Upper lobe of right lung (tissue), 1 donor: ENCODE measurements around the gene TMEM30A. TPM values are rescaled to one million over a fixed set of nuclear protein-coding genes. Genes with fewer than 3 reads are reported as not detected.

ENCODE experiments used
- ATAC-seq: fragments of 200-7000 bp; cut with Tn5 transposase; one replicate; pipeline ENCODE4 v1.9.1; 2020; ENCODE audit warnings: mild to moderate bottlenecking, moderate library complexity
- DNase-seq: peaks from one replicate; pipeline ENCODE4 v3.0.0-alpha.2; 2020
- H3K27ac ChIP-seq: fragments of 200-600 bp; one replicate; pipeline ENCODE4 v1.8.0; 2022
- H3K27me3 ChIP-seq: fragments of 200-600 bp; one replicate; pipeline ENCODE4 v1.8.0; 2022; ENCODE audit warnings: mild to moderate bottlenecking
- H3K36me3 ChIP-seq: fragments of 200-600 bp; one replicate; pipeline ENCODE4 v1.8.0; 2022
- H3K4me1 ChIP-seq: fragments of 200-600 bp; one replicate; pipeline ENCODE4 v1.8.0; 2022
- H3K4me3 ChIP-seq: fragments of 200-600 bp; one replicate; pipeline ENCODE4 v1.8.0; 2022; ENCODE audit warnings: mild to moderate bottlenecking
- H3K9me3 ChIP-seq: fragments of 200-600 bp; one replicate; pipeline ENCODE4 v1.8.0; 2022
- intact Hi-C: fragments of 100-400 bp; cut with DNase I; formaldehyde crosslinking; loops from one replicate; pipeline ENCODE4 v1.11.0; 2022
- total RNA-seq: library from RNA; stranded (reverse); fragmentation: NEBNext Ultra II Directional; extraction: Animal tissue kit (Norgen Biotek cat#: 25700); gene quantifications from one replicate; pipeline ENCODE4 v1.2.1, GENCODE V29; 2021
- TF ChIP-seq, protein P1 (sequence below): fragments of 200-600 bp; IDR thresholded peaks from one replicate; pipeline ENCODE4 v1.8.0; 2022; ENCODE audit warnings: antibody characterized with exemption
- donor health status: DM: no; HTN: yes; CAD: no; lungs with severe emphysema.

TMEM30A gene
- total RNA-seq, 1 donor from 2014 or later, result 183 TPM

DNA sequence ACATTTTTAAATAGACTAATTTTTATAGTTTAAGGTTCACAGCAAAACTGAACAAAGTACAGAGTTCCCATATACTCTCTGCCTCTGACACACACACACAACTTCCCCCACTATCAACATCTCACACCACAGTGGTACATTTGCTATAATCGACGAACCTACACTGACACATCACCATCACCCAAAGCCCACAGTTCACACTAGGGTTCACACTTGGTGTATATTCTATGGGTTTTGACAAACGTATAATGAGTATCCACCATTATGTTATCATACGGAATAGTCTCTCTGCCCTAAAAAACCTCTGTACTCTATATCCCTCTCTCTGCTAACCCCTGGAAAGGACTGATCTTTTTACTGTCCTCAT, 15.6 kb downstream of the TMEM30A start:
- H3K27ac ChIP-seq, result no peak overlapping the region
- H3K36me3 ChIP-seq, result peaks cover 25% of the 10 kb centered on the region
- no peaks in the 10 kb centered on the region for H3K27me3 ChIP-seq
- no peaks in the 10 kb centered on the region for H3K9me3 ChIP-seq
- TF ChIP-seq, protein P1, sequence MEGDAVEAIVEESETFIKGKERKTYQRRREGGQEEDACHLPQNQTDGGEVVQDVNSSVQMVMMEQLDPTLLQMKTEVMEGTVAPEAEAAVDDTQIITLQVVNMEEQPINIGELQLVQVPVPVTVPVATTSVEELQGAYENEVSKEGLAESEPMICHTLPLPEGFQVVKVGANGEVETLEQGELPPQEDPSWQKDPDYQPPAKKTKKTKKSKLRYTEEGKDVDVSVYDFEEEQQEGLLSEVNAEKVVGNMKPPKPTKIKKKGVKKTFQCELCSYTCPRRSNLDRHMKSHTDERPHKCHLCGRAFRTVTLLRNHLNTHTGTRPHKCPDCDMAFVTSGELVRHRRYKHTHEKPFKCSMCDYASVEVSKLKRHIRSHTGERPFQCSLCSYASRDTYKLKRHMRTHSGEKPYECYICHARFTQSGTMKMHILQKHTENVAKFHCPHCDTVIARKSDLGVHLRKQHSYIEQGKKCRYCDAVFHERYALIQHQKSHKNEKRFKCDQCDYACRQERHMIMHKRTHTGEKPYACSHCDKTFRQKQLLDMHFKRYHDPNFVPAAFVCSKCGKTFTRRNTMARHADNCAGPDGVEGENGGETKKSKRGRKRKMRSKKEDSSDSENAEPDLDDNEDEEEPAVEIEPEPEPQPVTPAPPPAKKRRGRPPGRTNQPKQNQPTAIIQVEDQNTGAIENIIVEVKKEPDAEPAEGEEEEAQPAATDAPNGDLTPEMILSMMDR, result no peak
- H3K4me1 ChIP-seq, result peaks cover 38% of the 10 kb centered on the region
- H3K4me3 ChIP-seq, result no peak overlapping the region
- DNase-seq (no peak), ATAC-seq (no peak)
- intact Hi-C loops, result loop anchor here (10.0 kb wide), 1 partner anchor 256 kb away; no protein-coding TSS in a partner anchor

DNA sequence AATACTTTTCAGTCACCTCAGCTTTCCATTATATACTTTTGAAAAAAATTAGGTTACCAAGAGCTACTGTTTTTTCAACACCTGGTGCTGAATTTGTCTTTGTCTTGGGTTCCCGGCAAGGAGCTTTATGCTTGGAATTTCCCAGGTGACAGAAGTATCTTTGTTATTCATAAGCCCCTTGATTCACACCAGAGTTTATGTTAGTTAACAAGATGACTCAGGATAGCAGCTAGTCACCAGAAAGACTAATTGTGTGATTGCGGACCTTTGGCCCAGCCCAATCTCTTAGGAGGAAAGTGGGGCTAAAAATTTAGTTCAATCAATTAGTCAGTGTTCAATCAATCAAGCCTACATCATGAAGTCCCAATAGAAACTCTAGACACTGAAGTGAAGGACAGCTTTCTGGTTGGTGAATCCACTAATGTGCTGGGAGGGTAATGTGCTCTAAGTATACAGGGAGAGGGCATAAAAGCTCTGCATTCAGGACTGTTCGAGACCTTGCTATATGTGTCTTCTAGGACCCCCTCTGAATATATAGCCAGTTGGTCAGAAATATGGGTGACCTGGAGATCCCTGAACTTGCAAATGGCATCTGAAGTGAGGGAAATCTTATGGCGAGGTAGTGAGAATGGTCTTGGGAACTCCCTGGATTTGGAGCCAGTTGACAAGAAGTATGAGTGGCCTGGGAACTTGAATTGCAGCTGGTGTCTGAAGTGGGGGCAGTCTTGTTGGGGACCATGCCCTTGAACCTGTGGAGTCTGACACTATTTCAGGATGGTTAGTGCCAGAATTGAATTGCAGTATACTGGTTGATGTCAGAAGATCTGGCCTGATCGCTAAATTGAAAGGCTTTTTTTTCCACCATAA, 16.2 kb downstream of the TMEM30A start:
- H3K4me1 ChIP-seq, result peaks cover 31% of the 10 kb centered on the region
- no peak for DNase-seq
- TF ChIP-seq, protein P1, result no peak
- H3K27ac ChIP-seq, result no peak overlapping the region
- H3K36me3 ChIP-seq, result peaks cover 31% of the 10 kb centered on the region
- H3K9me3 ChIP-seq, result no peaks in the 10 kb centered on the region
- H3K27me3 ChIP-seq, result no peaks in the 10 kb centered on the region
- ATAC-seq, result no peak
- no peak overlapping the region for H3K4me3 ChIP-seq
- intact Hi-C loops, result loop anchor here (10.0 kb wide), 1 partner anchor 256 kb away; no protein-coding TSS in a partner anchor

DNA sequence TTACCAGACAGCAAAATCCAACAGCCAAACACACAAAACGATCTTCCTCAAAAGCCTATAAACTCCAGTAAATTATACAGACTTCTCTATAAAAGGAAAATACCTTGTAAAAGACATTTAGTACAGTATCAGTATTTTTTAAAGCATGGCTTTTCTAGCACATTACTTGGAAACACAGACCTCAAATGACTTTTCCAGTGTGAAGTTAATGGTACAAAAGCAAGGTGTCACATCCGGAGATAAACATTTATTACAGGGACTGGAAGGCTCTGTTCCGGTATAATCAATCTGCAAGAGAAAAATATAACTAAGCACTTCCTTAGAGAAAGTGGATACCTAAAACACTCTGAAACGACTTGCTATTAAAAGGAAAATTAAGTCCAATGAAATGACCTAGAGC, 17.1 kb downstream of the TMEM30A start:
- TF ChIP-seq, protein P1, result no peak
- intact Hi-C loops, result loop anchor here (10.0 kb wide), 1 partner anchor 257 kb away; no protein-coding TSS in a partner anchor
- ATAC-seq (no peak), DNase-seq (no peak)
- peaks cover 35% of the 10 kb centered on the region for H3K36me3 ChIP-seq
- H3K27ac ChIP-seq, result no peak overlapping the region
- H3K9me3 ChIP-seq, result no peaks in the 10 kb centered on the region
- H3K4me3 ChIP-seq, result no peak overlapping the region
- no peaks in the 10 kb centered on the region for H3K27me3 ChIP-seq
- peaks cover 28% of the 10 kb centered on the region for H3K4me1 ChIP-seq

DNA sequence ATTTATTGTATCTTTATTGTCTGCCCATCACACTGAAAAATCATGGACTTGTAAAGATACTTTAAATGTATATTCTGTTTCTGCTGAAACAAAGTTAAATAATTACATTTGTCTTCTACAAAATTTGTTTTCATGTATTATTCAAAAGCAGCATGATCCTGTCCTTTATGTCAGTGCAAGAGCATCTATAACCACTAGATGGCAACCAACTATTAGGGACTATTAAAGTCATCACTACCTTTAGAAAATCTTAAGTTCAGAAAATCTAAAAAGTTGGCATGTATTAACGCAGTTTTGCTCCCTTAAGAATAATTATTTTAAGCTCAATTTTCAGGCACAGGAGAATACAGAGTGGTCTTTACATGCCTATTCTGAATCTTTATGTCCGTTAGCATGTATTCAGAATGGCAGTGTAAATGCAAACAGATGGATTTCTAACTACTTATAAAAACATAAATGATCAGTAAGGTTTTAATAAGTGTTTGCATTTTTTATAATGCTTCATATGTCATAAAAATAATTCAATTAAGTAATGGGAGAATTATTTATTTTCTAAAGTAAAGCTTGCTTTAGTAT, 17.8 kb downstream of the TMEM30A start:
- DNase-seq (no peak), ATAC-seq (peak; percentile 82)
- no peaks in the 10 kb centered on the region for H3K27me3 ChIP-seq
- H3K4me3 ChIP-seq, result no peak overlapping the region
- intact Hi-C loops, result loop anchor here (10.0 kb wide), 1 partner anchor 258 kb away; no protein-coding TSS in a partner anchor
- H3K9me3 ChIP-seq, result no peaks in the 10 kb centered on the region
- peaks cover 23% of the 10 kb centered on the region for H3K4me1 ChIP-seq
- TF ChIP-seq, protein P1, result peak; percentile 89
- no peak overlapping the region for H3K27ac ChIP-seq
- peaks cover 38% of the 10 kb centered on the region for H3K36me3 ChIP-seq

DNA sequence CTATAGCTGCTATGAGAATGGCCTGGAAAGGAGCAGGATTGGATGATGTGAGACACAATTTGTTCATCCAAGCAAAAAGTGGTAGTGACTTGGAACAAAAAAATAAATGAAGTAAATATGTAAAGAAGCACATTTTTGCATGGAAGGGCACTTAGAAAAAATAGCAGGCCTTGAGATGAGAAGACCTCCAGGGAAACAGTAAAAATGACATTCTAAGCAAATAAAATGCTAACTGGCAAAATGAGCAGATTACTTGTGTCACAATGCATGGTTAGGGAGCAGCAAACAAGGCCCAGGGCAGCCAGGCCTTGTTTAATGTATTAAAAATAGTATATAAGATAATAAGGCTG, 21.2 kb downstream of the TMEM30A start:
- TF ChIP-seq, protein P1, result no peak
- Histone ChIP-seq H3K4me1 (peaks cover 15% of the 10 kb centered on the region), H3K9me3 (no peaks in the 10 kb centered on the region), H3K27me3 (no peaks in the 10 kb centered on the region), H3K4me3 (no peak overlapping the region), H3K27ac (no peak overlapping the region), H3K36me3 (peaks cover 69% of the 10 kb centered on the region)
- intact Hi-C loops, result loop anchor here (10.0 kb wide), 1 partner anchor 261 kb away; no protein-coding TSS in a partner anchor
- DNase-seq (no peak), ATAC-seq (no peak)
